Measurements from ENCODE around the gene HOXD1. TPM values are rescaled to one million over a fixed set of nuclear protein-coding genes. Genes with fewer than 3 reads are reported as not detected.
A peak's percentile ranks its signal among the peaks of the same experiment; 100 is the strongest.

HOXD1 gene
- total RNA-seq (2014; rRNA removed; shearing (Covaris generic)) = 0.08 TPM in 2 replicates

DNA sequence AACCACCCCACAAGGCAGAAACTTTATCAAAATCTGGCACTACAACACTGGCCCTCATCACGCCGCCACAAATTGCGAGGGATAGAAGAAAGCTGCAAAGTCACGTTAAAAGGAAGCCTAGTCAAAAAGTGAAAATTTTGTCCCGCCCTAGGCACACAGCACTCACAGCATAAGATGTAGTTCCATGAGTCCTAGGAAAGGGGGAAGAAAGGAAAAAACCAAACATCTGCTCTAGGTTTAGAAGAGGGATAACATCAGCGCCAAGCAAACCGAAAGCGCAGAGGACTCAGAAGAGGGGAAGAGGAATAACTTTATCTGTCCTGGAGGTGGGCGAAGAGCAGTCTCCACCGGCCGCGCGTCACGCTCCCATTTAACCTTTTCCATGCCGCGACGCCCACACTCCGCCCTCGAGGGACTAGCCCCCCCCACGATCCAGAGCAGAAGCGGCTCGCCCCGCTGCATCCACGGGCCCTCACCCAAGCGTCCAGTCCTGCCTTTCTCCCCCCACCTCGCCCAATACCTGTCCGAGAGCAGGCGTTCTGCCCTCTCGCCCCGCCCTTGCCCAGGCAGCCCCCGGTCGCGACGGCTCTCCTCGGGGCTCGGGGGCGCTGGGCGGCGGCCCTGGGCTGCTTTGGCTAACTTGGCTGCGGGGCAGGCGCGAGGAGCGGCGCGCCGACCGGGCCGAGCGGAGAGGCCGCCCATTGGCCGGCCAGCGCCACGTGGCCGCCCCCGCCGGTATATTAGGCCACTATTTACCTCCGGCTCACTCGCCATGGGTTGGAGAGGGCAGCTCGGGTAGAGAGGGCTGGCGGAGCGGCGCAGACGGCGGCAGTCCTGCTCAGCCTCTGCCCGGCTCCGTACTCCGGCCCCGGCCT is at the start of gene HOXD1:
Gene HOXD1, plus strand, starts transcription at position 770 of the 875 bp plus-strand sequence. CDS start 134 bp downstream, outside the sequence.

DNA sequence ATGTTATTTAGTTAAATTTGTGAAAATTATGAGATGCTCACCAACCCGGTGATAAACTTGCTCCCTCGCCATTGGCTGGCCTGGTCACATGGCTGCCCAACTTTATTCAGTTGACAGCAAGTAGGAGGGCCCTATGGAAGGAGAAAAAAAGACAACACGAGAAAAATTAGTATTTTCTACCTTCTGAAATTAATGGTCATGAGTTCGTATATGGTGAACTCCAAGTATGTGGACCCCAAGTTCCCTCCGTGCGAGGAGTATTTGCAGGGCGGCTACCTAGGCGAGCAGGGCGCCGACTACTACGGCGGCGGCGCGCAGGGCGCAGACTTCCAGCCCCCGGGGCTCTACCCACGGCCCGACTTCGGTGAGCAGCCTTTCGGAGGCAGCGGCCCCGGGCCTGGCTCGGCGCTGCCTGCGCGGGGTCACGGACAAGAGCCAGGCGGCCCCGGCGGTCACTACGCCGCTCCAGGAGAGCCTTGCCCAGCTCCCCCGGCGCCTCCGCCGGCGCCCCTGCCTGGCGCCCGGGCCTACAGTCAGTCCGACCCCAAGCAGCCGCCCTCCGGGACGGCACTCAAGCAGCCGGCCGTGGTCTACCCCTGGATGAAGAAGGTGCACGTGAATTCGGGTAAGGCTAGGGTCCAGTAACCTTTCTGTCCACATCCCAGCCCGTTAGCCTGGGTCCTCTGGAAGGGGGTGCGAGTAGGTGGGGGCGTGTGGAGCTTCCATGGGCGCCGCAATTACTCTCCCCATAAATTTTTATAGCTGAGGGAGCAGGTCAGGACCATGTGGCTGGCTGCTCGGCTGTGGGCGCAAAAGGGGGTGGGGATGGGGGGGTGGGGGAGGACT is 36.8 kb upstream of the HOXD1 start, which contains the start of gene HOXD4:
Gene HOXD4, plus strand, starts transcription at position 109 of the 846 bp plus-strand sequence. Its CDS starts 84 bp downstream, at position 193.

DNA sequence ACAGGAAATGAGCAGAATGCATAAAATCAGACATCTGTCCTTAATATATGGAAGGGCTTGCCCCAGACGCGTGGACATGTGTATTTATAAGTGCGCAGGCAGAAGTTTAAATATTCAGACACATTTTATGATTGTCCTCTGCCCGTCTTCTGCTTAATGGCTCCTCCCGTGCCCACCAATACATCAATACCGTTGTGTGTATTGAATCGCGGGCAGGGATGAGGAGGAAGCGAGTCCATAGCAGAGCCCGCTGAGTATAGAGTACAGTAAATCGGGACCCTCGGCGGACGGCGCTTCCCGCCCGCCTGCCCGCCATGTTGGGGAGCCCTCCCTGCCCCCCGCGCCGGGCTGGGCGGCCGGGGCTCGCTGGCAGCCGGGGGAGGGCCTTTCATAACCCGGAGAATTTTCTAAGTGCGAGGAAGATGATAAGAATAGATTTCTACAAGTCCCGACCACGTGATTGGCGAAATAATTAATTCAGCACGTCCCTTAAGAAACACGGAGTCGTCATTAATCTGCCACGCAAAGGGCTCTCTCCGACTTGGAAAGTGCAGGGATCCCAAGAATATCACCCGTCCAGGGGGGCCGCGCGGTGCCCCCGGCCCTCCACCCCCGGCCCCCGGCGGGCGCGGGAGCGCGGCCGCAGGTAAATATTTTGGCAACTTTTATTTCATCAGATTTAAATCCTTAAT is 31.5 kb upstream of the HOXD1 start, which contains the start of gene HOXD3:
Gene HOXD3, plus strand, starts transcription at position 501 of the 692 bp plus-strand sequence. CDS start 11,808 bp downstream, outside the sequence.

Small RNAs within 50 kb of the gene (small RNA-seq; reads per million reads assigned to genes)
- 443 reads per million, percentile 98 among the genes with 10 or more reads in this experiment for gene MIR10B

Other genes starting within 250 kb of the HOXD1 start
- gene LNPK, start 186.4 kb upstream of the HOXD1 start, total RNA-seq (2014; rRNA removed; shearing (Covaris generic)) = 5.6 and 11.0 TPM in 2 replicates
- 0.05 TPM in 1 of 2 replicates, not detected in the other for gene EVX2, start 104.7 kb upstream of the HOXD1 start, total RNA-seq (2014; rRNA removed; shearing (Covaris generic))
- 5.3 and 7.1 TPM in 2 replicates for gene HOXD13, start 95.9 kb upstream of the HOXD1 start, total RNA-seq (2014; rRNA removed; shearing (Covaris generic))
- gene HOXD12, start 88.9 kb upstream of the HOXD1 start, total RNA-seq (2014; rRNA removed; shearing (Covaris generic)) = 0.60 TPM in 1 of 2 replicates, not detected in the other
- 0.93 TPM in 1 of 2 replicates, not detected in the other for gene HOXD11, start 81.4 kb upstream of the HOXD1 start, total RNA-seq (2014; rRNA removed; shearing (Covaris generic))
- 0.80 and 1.9 TPM in 2 replicates for gene HOXD10, start 71.9 kb upstream of the HOXD1 start, total RNA-seq (2014; rRNA removed; shearing (Covaris generic))
- gene HOXD9, start 65.9 kb upstream of the HOXD1 start, total RNA-seq (2014; rRNA removed; shearing (Covaris generic)) = 5.4 and 5.7 TPM in 2 replicates
- 5.3 and 6.7 TPM in 2 replicates for gene HOXD8, start 59.0 kb upstream of the HOXD1 start, total RNA-seq (2014; rRNA removed; shearing (Covaris generic))
- gene HOXD4, start 37.1 kb upstream of the HOXD1 start, total RNA-seq (2014; rRNA removed; shearing (Covaris generic)) = 0.74 and 1.1 TPM in 2 replicates
- gene HOXD3, start 31.4 kb upstream of the HOXD1 start, total RNA-seq (2014; rRNA removed; shearing (Covaris generic)) = 0.90 and 2.7 TPM in 2 replicates
- gene MTX2, start 80.8 kb downstream of the HOXD1 start, total RNA-seq (2014; rRNA removed; shearing (Covaris generic)) = 33.5 and 35.1 TPM in 2 replicates

Measured in A375 (cell line).